GM19372 (cell line): Measurements from ENCODE around the gene BIK.

Experiments used
- ATAC-seq: cut with Tn5 transposase; IDR thresholded peaks from one replicate; pipeline ENCODE4 v1.9.1; 2021; ENCODE audit warnings: mild to moderate bottlenecking, low read depth, moderate library complexity; ENCODE audit not compliant: unreplicated experiment

The BIK gene

GRCh38 chr22:43176090-43176489, 65.5 kb downstream of the BIK start:
- no peak for ATAC-seq

GRCh38 chr22:43177479-43177878, 66.9 kb downstream of the BIK start:
- ATAC-seq = no peak
